Measurements from ENCODE around the gene PRRC2C. TPM values are rescaled to one million over a fixed set of nuclear protein-coding genes. Genes with fewer than 3 reads are reported as not detected.
"Not testable (repeated sequence)": the region's sequence is repeated elsewhere in the genome, so short reads cannot be mapped to it uniquely, and the experiment has no call there.

The PRRC2C gene
- 117 TPM for polyA plus RNA-seq (2013, experiment 1 of 2)
- 113 TPM for polyA plus RNA-seq (2013, experiment 2 of 2)

- H2BK15ac ChIP-seq (replicated peaks; ENCODE audit: low read depth) = no peak within 1 kb of the TSS
- H3K4me2 ChIP-seq (ENCODE audit: low read length) = peak within 1 kb of the TSS; percentile 85
- peaks cover 46% of the 10 kb centered on the region for H3K79me2 ChIP-seq (ENCODE audit: control insufficient read depth, insufficient read depth, low read length)
- no peak within 1 kb of the TSS for H4K5ac ChIP-seq (ENCODE audit: low read length)
- peak within 1 kb of the TSS; percentile 1 for H2BK5ac ChIP-seq (ENCODE audit: low read length)
- H4K8ac ChIP-seq (ENCODE audit: low read depth, low read length) = peak within 1 kb of the TSS; percentile 84
- H3K36me3 ChIP-seq (ENCODE audit: control insufficient read depth, insufficient read depth, low read length) = no peaks in the 10 kb centered on the region
- H3K23ac ChIP-seq (ENCODE audit: low read length) = no peak within 1 kb of the TSS
- H3K79me1 ChIP-seq (ENCODE audit: low read length) = no peaks in the 10 kb centered on the region
- DNase-seq = peak; percentile 99
- H2BK120ac ChIP-seq (ENCODE audit: low read depth, low read length) = peak within 1 kb of the TSS; percentile 2
- no CpG with 5 or more reads among the region's 50 CpGs for WGBS (ENCODE audit: extremely low coverage, insufficient coverage, low lambda C conversion rate)
- peak within 1 kb of the TSS; percentile 92 for H3K56ac ChIP-seq (ENCODE audit: low read length)
- peak within 1 kb of the TSS; percentile 48 for H3K4me3 ChIP-seq (ENCODE audit: low read length)
- no peak within 1 kb of the TSS for H2AK5ac ChIP-seq (ENCODE audit: low read length)
- H3K27ac ChIP-seq (ENCODE audit: low read depth, low read length) = peak within 1 kb of the TSS; percentile 82
- peaks cover 2% of the 10 kb centered on the region for H3K4me1 ChIP-seq (ENCODE audit: control insufficient read depth, low read depth, low read length)
- H3K9ac ChIP-seq (ENCODE audit: low read length) = peak within 1 kb of the TSS; percentile 82
- peak within 1 kb of the TSS; percentile 74 for H3K4ac ChIP-seq (ENCODE audit: low read depth, low read length)
- peak within 1 kb of the TSS; percentile 64 for H3K18ac ChIP-seq (ENCODE audit: low read length)
- no peaks in the 10 kb centered on the region for H3K27me3 ChIP-seq (ENCODE audit: insufficient read depth, low read length, poor library complexity)
These were observed at the start of gene PRRC2C for GRCh38 chr1:171485375-171486047. Gene PRRC2C, plus strand, starts transcription at chr1:171485530. Its CDS starts 26,559 bp downstream, at chr1:171512089.

- no peak overlapping the region for H3K4me2 ChIP-seq (ENCODE audit: low read length)
- H3K27me3 ChIP-seq (ENCODE audit: insufficient read depth, low read length, poor library complexity) = no peaks in the 10 kb centered on the region
- DNase-seq = no peak
- H3K23ac ChIP-seq (ENCODE audit: low read length) = no peak overlapping the region
- no peak overlapping the region for H2BK15ac ChIP-seq (replicated peaks; ENCODE audit: low read depth)
- H3K27ac ChIP-seq (ENCODE audit: low read depth, low read length) = no peak overlapping the region
- H4K5ac ChIP-seq (ENCODE audit: low read length) = no peak overlapping the region
- H4K8ac ChIP-seq (ENCODE audit: low read depth, low read length) = no peak overlapping the region
- no peak overlapping the region for H2AK5ac ChIP-seq (ENCODE audit: low read length)
- no peaks in the 10 kb centered on the region for H3K79me1 ChIP-seq (ENCODE audit: low read length)
- H3K79me2 ChIP-seq (ENCODE audit: control insufficient read depth, insufficient read depth, low read length) = no peaks in the 10 kb centered on the region
- H3K4me1 ChIP-seq (ENCODE audit: control insufficient read depth, low read depth, low read length) = no peaks in the 10 kb centered on the region
- no peak overlapping the region for H3K4me3 ChIP-seq (ENCODE audit: low read length)
- H3K18ac ChIP-seq (ENCODE audit: low read length) = no peak overlapping the region
- H2BK120ac ChIP-seq (ENCODE audit: low read depth, low read length) = no peak overlapping the region
- H3K56ac ChIP-seq (ENCODE audit: low read length) = no peak overlapping the region
- H3K9ac ChIP-seq (ENCODE audit: low read length) = no peak overlapping the region
- WGBS (ENCODE audit: extremely low coverage, insufficient coverage, low lambda C conversion rate) = no CpG with 5 or more reads among the region's 2 CpGs
- H3K36me3 ChIP-seq (ENCODE audit: control insufficient read depth, insufficient read depth, low read length) = no peaks in the 10 kb centered on the region
- no peak overlapping the region for H3K4ac ChIP-seq (ENCODE audit: low read depth, low read length)
- H2BK5ac ChIP-seq (ENCODE audit: low read length) = no peak overlapping the region
These were observed 46.9 kb upstream of the PRRC2C start for GRCh38 chr1:171438441-171438840.

GRCh38 chr1:171440201-171440600, 45.1 kb upstream of the PRRC2C start:
- H3K23ac ChIP-seq (ENCODE audit: low read length); H2BK5ac ChIP-seq (ENCODE audit: low read length); H3K27me3 ChIP-seq (ENCODE audit: insufficient read depth, low read length, poor library complexity); H4K5ac ChIP-seq (ENCODE audit: low read length); H2BK15ac ChIP-seq (replicated peaks; ENCODE audit: low read depth); H2BK120ac ChIP-seq (ENCODE audit: low read depth, low read length); H3K36me3 ChIP-seq (ENCODE audit: control insufficient read depth, insufficient read depth, low read length); H3K79me1 ChIP-seq (ENCODE audit: low read length); H4K8ac ChIP-seq (ENCODE audit: low read depth, low read length); DNase-seq; H3K4me1 ChIP-seq (ENCODE audit: control insufficient read depth, low read depth, low read length); H2AK5ac ChIP-seq (ENCODE audit: low read length); H3K9ac ChIP-seq (ENCODE audit: low read length); H3K27ac ChIP-seq (ENCODE audit: low read depth, low read length); H3K56ac ChIP-seq (ENCODE audit: low read length); H3K4ac ChIP-seq (ENCODE audit: low read depth, low read length); H3K4me2 ChIP-seq (ENCODE audit: low read length); H3K4me3 ChIP-seq (ENCODE audit: low read length); H3K79me2 ChIP-seq (ENCODE audit: control insufficient read depth, insufficient read depth, low read length); H3K18ac ChIP-seq (ENCODE audit: low read length): not testable (repeated sequence)
- WGBS (ENCODE audit: extremely low coverage, insufficient coverage, low lambda C conversion rate) = no CpG with 5 or more reads among the region's 3 CpGs

- not testable (repeated sequence) for H2BK15ac ChIP-seq (replicated peaks; ENCODE audit: low read depth); H3K27me3 ChIP-seq (ENCODE audit: insufficient read depth, low read length, poor library complexity); H4K8ac ChIP-seq (ENCODE audit: low read depth, low read length); H3K27ac ChIP-seq (ENCODE audit: low read depth, low read length); H3K79me1 ChIP-seq (ENCODE audit: low read length); H3K9ac ChIP-seq (ENCODE audit: low read length); H3K4me2 ChIP-seq (ENCODE audit: low read length); H3K56ac ChIP-seq (ENCODE audit: low read length); H4K5ac ChIP-seq (ENCODE audit: low read length); H3K23ac ChIP-seq (ENCODE audit: low read length); DNase-seq; H2BK120ac ChIP-seq (ENCODE audit: low read depth, low read length); H2BK5ac ChIP-seq (ENCODE audit: low read length); H3K18ac ChIP-seq (ENCODE audit: low read length); H3K4me1 ChIP-seq (ENCODE audit: control insufficient read depth, low read depth, low read length); H3K79me2 ChIP-seq (ENCODE audit: control insufficient read depth, insufficient read depth, low read length); H3K36me3 ChIP-seq (ENCODE audit: control insufficient read depth, insufficient read depth, low read length); H3K4me3 ChIP-seq (ENCODE audit: low read length); H2AK5ac ChIP-seq (ENCODE audit: low read length); H3K4ac ChIP-seq (ENCODE audit: low read depth, low read length)
- no CpG with 5 or more reads among the region's 5 CpGs for WGBS (ENCODE audit: extremely low coverage, insufficient coverage, low lambda C conversion rate)
These were observed 43.9 kb upstream of the PRRC2C start for GRCh38 chr1:171441278-171441895.

GRCh38 chr1:171446386-171446785, 38.9 kb upstream of the PRRC2C start:
- Histone ChIP-seq H3K9ac (ENCODE audit: low read length) (no peak overlapping the region), H4K8ac (ENCODE audit: low read depth, low read length) (no peak overlapping the region), H3K79me2 (ENCODE audit: control insufficient read depth, insufficient read depth, low read length) (no peaks in the 10 kb centered on the region), H2BK15ac (replicated peaks; ENCODE audit: low read depth) (no peak overlapping the region), H3K79me1 (ENCODE audit: low read length) (no peaks in the 10 kb centered on the region), H3K4ac (ENCODE audit: low read depth, low read length) (no peak overlapping the region), H2AK5ac (ENCODE audit: low read length) (no peak overlapping the region), H3K23ac (ENCODE audit: low read length) (no peak overlapping the region), H3K27ac (ENCODE audit: low read depth, low read length) (no peak overlapping the region), H3K4me2 (ENCODE audit: low read length) (no peak overlapping the region), H2BK120ac (ENCODE audit: low read depth, low read length) (no peak overlapping the region), H3K27me3 (ENCODE audit: insufficient read depth, low read length, poor library complexity) (no peaks in the 10 kb centered on the region), H3K18ac (ENCODE audit: low read length) (no peak overlapping the region), H3K36me3 (ENCODE audit: control insufficient read depth, insufficient read depth, low read length) (no peaks in the 10 kb centered on the region), H3K4me1 (ENCODE audit: control insufficient read depth, low read depth, low read length) (no peaks in the 10 kb centered on the region), H3K56ac (ENCODE audit: low read length) (no peak overlapping the region), H3K4me3 (ENCODE audit: low read length) (no peak overlapping the region), H2BK5ac (ENCODE audit: low read length) (no peak overlapping the region), H4K5ac (ENCODE audit: low read length) (no peak overlapping the region)
- no peak for DNase-seq

- H3K27me3 ChIP-seq (ENCODE audit: insufficient read depth, low read length, poor library complexity) = no peaks in the 10 kb centered on the region
- H2BK15ac ChIP-seq (replicated peaks; ENCODE audit: low read depth) = no peak overlapping the region
- no peak overlapping the region for H3K56ac ChIP-seq (ENCODE audit: low read length)
- no peak overlapping the region for H3K23ac ChIP-seq (ENCODE audit: low read length)
- no peak for DNase-seq
- no peaks in the 10 kb centered on the region for H3K4me1 ChIP-seq (ENCODE audit: control insufficient read depth, low read depth, low read length)
- H2BK5ac ChIP-seq (ENCODE audit: low read length) = no peak overlapping the region
- H3K4ac ChIP-seq (ENCODE audit: low read depth, low read length) = no peak overlapping the region
- H3K79me1 ChIP-seq (ENCODE audit: low read length) = no peaks in the 10 kb centered on the region
- no peak overlapping the region for H4K5ac ChIP-seq (ENCODE audit: low read length)
- H2AK5ac ChIP-seq (ENCODE audit: low read length) = no peak overlapping the region
- no peak overlapping the region for H3K18ac ChIP-seq (ENCODE audit: low read length)
- H3K36me3 ChIP-seq (ENCODE audit: control insufficient read depth, insufficient read depth, low read length) = no peaks in the 10 kb centered on the region
- H3K4me3 ChIP-seq (ENCODE audit: low read length) = no peak overlapping the region
- no peaks in the 10 kb centered on the region for H3K79me2 ChIP-seq (ENCODE audit: control insufficient read depth, insufficient read depth, low read length)
- no peak overlapping the region for H3K9ac ChIP-seq (ENCODE audit: low read length)
- H4K8ac ChIP-seq (ENCODE audit: low read depth, low read length) = no peak overlapping the region
- no peak overlapping the region for H2BK120ac ChIP-seq (ENCODE audit: low read depth, low read length)
- H3K27ac ChIP-seq (ENCODE audit: low read depth, low read length) = no peak overlapping the region
- no peak overlapping the region for H3K4me2 ChIP-seq (ENCODE audit: low read length)
These were observed 29.4 kb upstream of the PRRC2C start for GRCh38 chr1:171455967-171456366.
